Heart right ventricle (tissue), 16 donors: Measurements from ENCODE around the gene TBC1D24. TPM values are rescaled to one million over a fixed set of nuclear protein-coding genes. Genes with fewer than 3 reads are reported as not detected.
"Not testable (repeated sequence)": the region's sequence is repeated elsewhere in the genome, so short reads cannot be mapped to it uniquely, and the experiment has no call there.

Experiments
- ATAC-seq, 8 donors: fragments of 200-7000 bp; cut with Tn5 transposase; one replicate each; pipeline ENCODE4 v1.9.1; 2020; ENCODE audit warnings: mild to moderate bottlenecking in 8 of 8, moderate library complexity in 8 of 8, moderate number of reproducible peaks in 1 of 8
- DNase-seq, 2 donors: peaks; one replicate each; pipeline ENCODE4 v3.0.0-alpha.2; 2020
- H3K27ac ChIP-seq, 10 donors: fragments of 200-600 bp; sonication (generic) in 2 of 10; one replicate each; pipeline versions ENCODE4 v1.5.0 to v1.8.0; 2020 to 2022; ENCODE audit warnings: mild to moderate bottlenecking in 3 of 10
- H3K27me3 ChIP-seq, 7 donors: fragments of 200-600 bp; one replicate each; pipeline ENCODE4 v1.8.0; 2021 to 2022; ENCODE audit warnings: mild to moderate bottlenecking in 2 of 7
- H3K36me3 ChIP-seq, 9 donors: fragments of 200-600 bp; sonication (generic) in 1 of 9; one replicate each; pipeline versions ENCODE4 v1.5.0 to v1.8.0; 2020 to 2022; ENCODE audit warnings: mild to moderate bottlenecking in 2 of 9
- H3K4me1 ChIP-seq, 9 donors: fragments of 200-600 bp; sonication (generic) in 1 of 9; one replicate each; pipeline versions ENCODE4 v1.5.0 to v1.8.0; 2020 to 2022; ENCODE audit warnings: mild to moderate bottlenecking in 4 of 9
- H3K4me3 ChIP-seq, 10 donors: fragments of 200-600 bp; sonication (generic) in 2 of 10; one replicate each; pipeline versions ENCODE4 v1.5.0 to v1.8.0; 2020 to 2022; ENCODE audit warnings: mild to moderate bottlenecking in 7 of 10, moderate library complexity in 2 of 10
- H3K9me3 ChIP-seq, 11 donors: fragments of 200-600 bp in 10 of 11; sonication (generic) in 2 of 11; one replicate each; pipeline versions ENCODE4 v1.5.0 to v1.8.0; 2013 to 2022; ENCODE audit warnings: mild to moderate bottlenecking in 2 of 11, control low read depth in 1 of 11, moderate library complexity in 1 of 11
- WGBS, 2 donors: extraction: QIAGEN DNeasy Blood & Tissue Kit; methylation state at CpG; one replicate each; pipeline ENCODE4 v1.1.7; 2013; ENCODE audit warnings: inconsistent platforms in 1 of 2; 5-methylcytosine and 5-hydroxymethylcytosine counted together
- intact Hi-C, 10 donors: fragments of 100-400 bp; cut with DNase I; formaldehyde crosslinking; loops; one replicate each; pipeline versions ENCODE4 v1.11.1 to v1.14.2; 2022
- polyA plus RNA-seq, 2 donors: library from polyadenylated mRNA; stranded (reverse); fragments of 200-250 nt; gene quantifications; one replicate each; pipeline ENCODE4 v1.2.3, GENCODE V29; 2013
- total RNA-seq, 10 donors: library from RNA; stranded (reverse); fragmentation: NEBNext Ultra II Directional in 3 of 10; extraction: Animal tissue kit (Norgen Biotek cat#: 25700) in 3 of 10; gene quantifications; one replicate each; pipeline versions ENCODE4 v1.2.1 to v1.2.4, GENCODE V29; 2021 to 2023
- TF ChIP-seq, protein P1 (sequence below), 9 donors: fragments of 200-600 bp; sonication (generic) in 2 of 9; IDR thresholded peaks; one replicate each; pipeline versions ENCODE4 v1.5.0 to v1.8.0; 2021 to 2022; ENCODE audit warnings: antibody characterized with exemption in 9 of 9, mild to moderate bottlenecking in 5 of 9, moderate library complexity in 1 of 9
- donor health status: Arrhythmogenic right ventricular cardiomyopathy.
- donor health status: ischemic (EF 13 %, LVEDD 7.1; RV severe dilation, severe dysfunction).
- donor health status: healthy with polysubstance abuse.
- donor health status: DM: no; HTN: yes; CAD: no.
- donor health status: DM: no; HTN: no; CAD: no.
- donor health status: ischemic (EF 25% LVEDD 6.9; RV normal size, moderate dysfunction).
- donor health status: ischemic (EF 25% LVEDD 5.7; RV mildly dilated, moderate dysfunction).
- donor health status: healthy.
- donor health status: DM: yes; HTN: yes; CAD: no.
- donor health status: Ischemic cardiomyopathy.
- donor health status: ischemic (EF 35%, LVEDD 5.7; RV mildly dilated, moderate dysfunction).
- donor health status: nonischemic (EF 11% LVEDD 7.7; RV severe dilation, severe dysfunction).
- donor health status: DM: yes; HTN: yes; CAD: no.
- donor health status: PGD.
- donor health status: ischemic (EF 29% LVEDD 5.4; RV normal size, mild dysfunction).
- donor health status: nonischemic (EF 23%, LVEDD 6.1; RV moderate dilation, normal function).

TBC1D24 gene
- total and polyA plus RNA-seq, 12 donors, result 3.4 to 14.9 (median 9.0) TPM

DNA sequence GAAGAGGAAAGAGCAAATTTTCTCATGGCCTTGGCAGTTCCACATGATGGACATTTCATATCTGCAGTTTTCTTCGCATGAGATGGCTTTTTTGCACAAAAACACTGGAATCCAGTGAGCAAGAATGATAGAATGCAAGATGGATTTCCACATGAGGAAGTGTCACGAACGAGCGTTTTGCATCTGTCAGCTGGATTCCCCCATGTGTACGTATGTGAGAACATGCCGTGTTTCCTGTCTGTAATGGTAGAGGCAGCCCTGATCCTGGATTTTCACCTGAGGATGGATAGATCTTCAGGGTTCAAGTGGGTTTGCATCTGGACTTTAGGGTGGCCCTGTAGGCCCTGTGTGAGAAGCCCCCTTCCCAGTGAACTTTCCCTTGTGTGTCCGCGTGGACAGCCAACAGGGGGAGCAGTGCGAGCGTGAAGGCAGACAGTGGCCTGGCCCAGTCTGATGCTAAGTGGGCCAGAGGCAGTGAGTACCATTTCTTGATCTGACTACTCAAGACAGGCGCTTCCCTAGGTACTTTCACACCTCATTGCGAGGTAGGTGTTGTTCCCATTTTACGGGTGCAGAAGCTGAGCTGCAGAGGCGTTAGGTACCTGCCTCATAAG is 65.0 kb downstream of the TBC1D24 start:
- peaks cover 0 to 54% (median 35%) of the 10 kb centered on the region in 9 donors for H3K4me1 ChIP-seq
- H3K36me3 ChIP-seq, intact Hi-C loops, H3K27me3 ChIP-seq, H3K9me3 ChIP-seq, DNase-seq, ATAC-seq: not testable (repeated sequence)
- WGBS, 2 donors, result 52 to 60% methylated on average over 14 of the region's 14 CpGs
- peak overlapping the region in 3 of 10 donors; percentile 52 to 73 (median 58) for H3K4me3 ChIP-seq
- TF ChIP-seq, protein P1, sequence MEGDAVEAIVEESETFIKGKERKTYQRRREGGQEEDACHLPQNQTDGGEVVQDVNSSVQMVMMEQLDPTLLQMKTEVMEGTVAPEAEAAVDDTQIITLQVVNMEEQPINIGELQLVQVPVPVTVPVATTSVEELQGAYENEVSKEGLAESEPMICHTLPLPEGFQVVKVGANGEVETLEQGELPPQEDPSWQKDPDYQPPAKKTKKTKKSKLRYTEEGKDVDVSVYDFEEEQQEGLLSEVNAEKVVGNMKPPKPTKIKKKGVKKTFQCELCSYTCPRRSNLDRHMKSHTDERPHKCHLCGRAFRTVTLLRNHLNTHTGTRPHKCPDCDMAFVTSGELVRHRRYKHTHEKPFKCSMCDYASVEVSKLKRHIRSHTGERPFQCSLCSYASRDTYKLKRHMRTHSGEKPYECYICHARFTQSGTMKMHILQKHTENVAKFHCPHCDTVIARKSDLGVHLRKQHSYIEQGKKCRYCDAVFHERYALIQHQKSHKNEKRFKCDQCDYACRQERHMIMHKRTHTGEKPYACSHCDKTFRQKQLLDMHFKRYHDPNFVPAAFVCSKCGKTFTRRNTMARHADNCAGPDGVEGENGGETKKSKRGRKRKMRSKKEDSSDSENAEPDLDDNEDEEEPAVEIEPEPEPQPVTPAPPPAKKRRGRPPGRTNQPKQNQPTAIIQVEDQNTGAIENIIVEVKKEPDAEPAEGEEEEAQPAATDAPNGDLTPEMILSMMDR (IDR thresholded peaks at IDR 0.05), result peak in 7 of 9 donors; percentile 41 to 58 (median 50)
- peak overlapping the region in 1 of 10 donors; percentile 20 for H3K27ac ChIP-seq

DNA sequence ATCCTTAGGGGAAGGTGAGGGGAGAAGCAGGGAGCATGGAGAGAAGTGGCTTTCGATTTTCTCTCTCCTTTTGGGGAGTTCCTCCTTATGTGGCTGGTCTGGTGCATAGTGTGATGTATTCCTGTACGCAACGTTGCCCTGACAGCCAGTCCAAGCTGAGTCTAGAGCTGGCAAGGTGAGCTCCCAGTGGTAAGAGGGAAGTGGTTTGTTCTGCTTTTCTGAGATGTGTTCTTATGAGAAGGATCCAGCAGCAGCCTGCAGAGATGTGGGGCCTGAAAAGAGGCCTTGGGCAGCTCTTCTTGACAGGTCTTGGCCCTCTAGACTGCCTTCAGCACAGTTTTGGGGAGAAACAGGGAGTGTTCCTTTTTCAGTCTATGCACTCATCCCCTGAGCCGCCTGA is 66.0 kb downstream of the TBC1D24 start:
- ATAC-seq, H3K9me3 ChIP-seq, H3K36me3 ChIP-seq, H3K4me3 ChIP-seq, intact Hi-C loops, DNase-seq, H3K27me3 ChIP-seq, H3K27ac ChIP-seq: not testable (repeated sequence)
- peaks cover 0 to 54% (median 42%) of the 10 kb centered on the region in 9 donors for H3K4me1 ChIP-seq
- 59 to 76% methylated on average over 3 to 4 of the region's 4 CpGs for WGBS, 2 donors

DNA sequence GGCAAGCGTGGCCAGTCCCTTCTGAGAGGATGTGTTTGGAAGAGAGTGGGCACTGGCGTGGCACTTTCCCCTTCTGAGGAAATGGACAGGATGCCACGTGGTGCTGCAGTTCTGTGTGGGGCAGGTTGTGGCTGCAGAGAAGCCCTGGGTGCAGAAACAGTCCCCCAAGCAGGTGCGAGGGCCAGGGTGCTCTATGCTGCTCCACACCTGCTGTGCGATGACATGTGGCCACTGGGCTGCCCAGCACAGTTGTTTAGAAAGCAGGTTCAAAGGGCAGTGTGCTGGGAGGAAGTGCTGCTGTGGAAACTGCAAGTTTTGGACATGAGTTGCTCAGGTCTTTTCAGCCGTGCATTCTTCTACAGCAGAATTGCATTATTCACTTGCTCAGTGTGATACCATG is 66.5 kb downstream of the TBC1D24 start:
- ATAC-seq, intact Hi-C loops: not testable (repeated sequence)
- 46 to 60% methylated on average over 4 to 6 of the region's 6 CpGs for WGBS, 2 donors

DNA sequence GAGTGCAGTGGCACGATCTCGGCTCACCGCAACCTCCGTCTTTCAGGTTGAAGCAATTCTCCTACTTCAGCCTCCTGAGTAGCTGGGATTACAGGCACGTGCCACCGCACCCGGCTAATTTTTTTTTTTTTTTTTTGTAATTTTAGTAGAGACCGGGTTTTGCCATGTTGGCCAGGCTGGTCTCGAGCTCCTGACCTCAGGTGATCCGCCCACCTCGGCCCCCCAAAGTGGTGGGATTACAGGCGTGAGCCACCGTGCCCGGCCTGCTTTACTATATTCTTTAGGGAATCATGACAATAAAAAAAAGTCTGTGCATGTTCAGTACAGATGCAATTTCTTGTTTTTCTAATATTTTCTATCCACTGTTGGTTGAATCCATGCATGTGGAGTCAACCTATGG is 68.8 kb downstream of the TBC1D24 start:
- ATAC-seq, H3K36me3 ChIP-seq, H3K9me3 ChIP-seq, H3K27ac ChIP-seq, intact Hi-C loops, H3K27me3 ChIP-seq, DNase-seq, H3K4me3 ChIP-seq: not testable (repeated sequence)
- H3K4me1 ChIP-seq, result peaks cover 0 to 46% (median 30%) of the 10 kb centered on the region in 9 donors
- WGBS, 2 donors, result 88 to 91% methylated on average over 14 of the region's 14 CpGs

More for the DNA sequence above, 66.5 kb downstream of the TBC1D24 start:
- not testable (repeated sequence) for H3K9me3 ChIP-seq, H3K27me3 ChIP-seq, DNase-seq, H3K27ac ChIP-seq, H3K4me3 ChIP-seq, H3K36me3 ChIP-seq
- H3K4me1 ChIP-seq, result peaks cover 0 to 56% (median 42%) of the 10 kb centered on the region in 9 donors

GRCh38 chr16:2550283-2550878 is 75.5 kb downstream of the TBC1D24 start:
- no CpG with 5 or more reads among the region's 14 CpGs for WGBS, 2 donors
- intact Hi-C loops, result not testable (repeated sequence)

GRCh38 chr16:2551420-2551889 is 76.5 kb downstream of the TBC1D24 start:
- ATAC-seq, H3K4me1 ChIP-seq, H3K4me3 ChIP-seq, H3K27ac ChIP-seq, H3K27me3 ChIP-seq, H3K36me3 ChIP-seq, DNase-seq, H3K9me3 ChIP-seq, intact Hi-C loops: not testable (repeated sequence)
- WGBS, 2 donors, result 73 to 74% methylated on average over 11 of the region's 17 CpGs

More at GRCh38 chr16:2550283-2550878, 75.5 kb downstream of the TBC1D24 start:
- H3K36me3 ChIP-seq, DNase-seq, H3K27me3 ChIP-seq, H3K9me3 ChIP-seq, ATAC-seq, H3K27ac ChIP-seq, H3K4me3 ChIP-seq: not testable (repeated sequence)
- peaks cover 0 to 13% (median 5%) of the 10 kb centered on the region in 9 donors for H3K4me1 ChIP-seq

- H3K27me3 ChIP-seq, DNase-seq, H3K4me3 ChIP-seq, H3K9me3 ChIP-seq, intact Hi-C loops, H3K4me1 ChIP-seq, H3K27ac ChIP-seq, H3K36me3 ChIP-seq: not testable (repeated sequence)
- WGBS, 2 donors, result no CpG with 5 or more reads among the region's 13 CpGs
- peak in 3 of 8 donors; percentile 20 to 47 (median 41) for ATAC-seq
These were observed 79.9 kb downstream of the TBC1D24 start for GRCh38 chr16:2554709-2555425.
